ENCODE data around the gene TEDC2.
"Not testable (repeated sequence)": the region's sequence is repeated elsewhere in the genome, so short reads cannot be mapped to it uniquely, and the experiment has no call there.

The TEDC2 gene

DNA sequence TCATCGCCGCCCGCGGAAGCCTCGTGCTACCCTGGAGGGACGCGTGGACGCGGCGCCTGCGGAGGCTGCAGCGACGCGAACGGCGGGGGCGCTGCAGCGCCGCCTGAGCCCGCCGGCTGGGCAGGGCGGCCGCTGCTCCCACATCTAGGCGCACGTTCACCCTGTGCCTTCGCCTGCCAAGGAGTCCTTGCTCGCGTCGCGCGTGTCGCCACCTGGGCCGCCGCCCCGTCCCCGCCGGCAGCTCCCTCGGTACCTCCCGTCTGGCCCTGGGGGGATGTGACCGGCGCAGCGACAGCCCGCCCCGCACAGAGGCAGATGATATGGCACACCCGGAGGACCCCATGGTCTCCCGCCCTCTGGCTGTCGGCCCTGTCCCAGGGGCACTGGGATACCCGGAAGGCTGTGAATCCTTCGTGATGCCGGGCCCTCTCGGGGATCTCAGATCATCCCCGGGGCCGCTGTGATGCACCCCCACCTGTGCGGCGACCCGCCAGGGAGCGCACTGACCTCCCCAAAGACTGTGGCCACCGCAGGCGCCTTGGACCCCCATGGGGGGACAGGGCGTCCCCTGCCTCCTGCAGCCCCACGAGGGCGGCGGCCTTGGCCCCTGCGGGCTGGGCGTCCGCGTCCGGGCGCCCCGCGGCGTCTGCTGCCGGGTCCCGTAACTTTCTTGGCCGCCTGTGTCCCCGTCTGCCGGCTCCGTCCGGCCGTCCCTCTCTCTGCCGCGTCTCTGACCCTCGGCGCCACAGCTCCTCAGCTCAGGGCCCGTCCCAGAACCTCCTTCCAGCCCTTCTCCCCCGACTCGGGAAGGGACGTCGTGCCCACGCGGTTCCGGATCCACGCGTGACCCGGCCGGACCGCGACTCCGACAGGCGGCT is 14.3 kb downstream of the TEDC2 start:
- H3K4me3 ChIP-seq (ENCODE audit: low read depth in 1 of 2, low read length in 2 of 2) = peak overlapping the region; percentile 61 to 83
- H3K9ac ChIP-seq (ENCODE audit: low read length) = peak overlapping the region; percentile 33
- peaks cover 6% of the 10 kb centered on the region for H3K4me1 ChIP-seq (ENCODE audit: insufficient read depth, low read length)
- peak overlapping the region; percentile 78 for H3K27ac ChIP-seq (ENCODE audit: low read depth, low read length)
- H3K27me3 ChIP-seq (ENCODE audit: control insufficient read depth in 1 of 2, insufficient read depth in 2 of 2, low read length in 2 of 2) = peaks cover 16 to 44% of the 10 kb centered on the region in 2 donors
- H3K9me3 ChIP-seq (ENCODE audit: low read length) = no peaks in the 10 kb centered on the region
- H3K36me3 ChIP-seq (ENCODE audit: insufficient read depth, low read length) = no peaks in the 10 kb centered on the region

GRCh38 chr16:2474877-2475412 is 15.0 kb downstream of the TEDC2 start, which contains the start of gene TBC1D24:
TSS of gene TBC1D24 (plus strand) at chr16:2475127. CDS start at chr16:2496149, 21,022 bp downstream.
- Histone ChIP-seq H3K4me1 (ENCODE audit: insufficient read depth, low read length) (peaks cover 6% of the 10 kb centered on the region), H3K4me3 (ENCODE audit: low read depth in 1 of 2, low read length in 2 of 2) (peak within 1 kb of the TSS; percentile 61 to 83), H3K36me3 (ENCODE audit: insufficient read depth, low read length) (no peaks in the 10 kb centered on the region), H3K27me3 (ENCODE audit: control insufficient read depth in 1 of 2, insufficient read depth in 2 of 2, low read length in 2 of 2) (peaks cover 9 to 37% of the 10 kb centered on the region in 2 donors), H3K27ac (ENCODE audit: low read depth, low read length) (peak within 1 kb of the TSS; percentile 78), H3K9ac (ENCODE audit: low read length) (peak within 1 kb of the TSS; percentile 33), H3K9me3 (ENCODE audit: low read length) (no peaks in the 10 kb centered on the region)

GRCh38 chr16:2475413-2476344 is 15.8 kb downstream of the TEDC2 start:
- H3K4me1 ChIP-seq (ENCODE audit: insufficient read depth, low read length) = peaks cover 6% of the 10 kb centered on the region
- peaks cover 2 to 30% of the 10 kb centered on the region in 2 donors for H3K27me3 ChIP-seq (ENCODE audit: control insufficient read depth in 1 of 2, insufficient read depth in 2 of 2, low read length in 2 of 2)
- H3K27ac ChIP-seq (ENCODE audit: low read depth, low read length) = peak overlapping the region; percentile 12
- H3K9ac ChIP-seq (ENCODE audit: low read length) = no peak overlapping the region
- peak overlapping the region; percentile 52 to 55 for H3K4me3 ChIP-seq (ENCODE audit: low read depth in 1 of 2, low read length in 2 of 2)
- H3K9me3 ChIP-seq (ENCODE audit: low read length) = no peaks in the 10 kb centered on the region
- H3K36me3 ChIP-seq (ENCODE audit: insufficient read depth, low read length) = no peaks in the 10 kb centered on the region

DNA sequence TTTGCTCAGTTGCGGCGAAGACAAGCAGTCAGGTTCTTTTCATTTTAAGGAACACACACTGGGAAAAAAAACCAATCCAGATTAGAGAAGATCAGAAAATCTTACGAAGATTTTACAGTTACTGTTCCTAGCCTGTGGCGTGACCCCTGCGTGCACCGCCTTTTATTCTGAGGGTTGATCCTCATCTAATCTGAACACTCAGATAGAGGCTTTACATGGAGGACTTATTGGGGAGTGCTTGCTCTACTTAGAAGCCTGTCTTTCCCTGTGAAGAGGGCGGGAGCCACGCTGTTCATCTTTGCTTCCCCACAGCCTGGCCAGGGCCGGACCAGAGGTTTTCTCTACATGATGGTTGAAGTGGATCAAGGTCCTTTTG is 16.4 kb downstream of the TEDC2 start:
- Histone ChIP-seq H3K36me3 (ENCODE audit: insufficient read depth, low read length) (no peaks in the 10 kb centered on the region), H3K27me3 (ENCODE audit: control insufficient read depth in 1 of 2, insufficient read depth in 2 of 2, low read length in 2 of 2) (peaks cover 0 to 23% of the 10 kb centered on the region in 2 donors), H3K9ac (ENCODE audit: low read length) (no peak overlapping the region), H3K4me3 (ENCODE audit: low read depth in 1 of 2, low read length in 2 of 2) (no peak overlapping the region), H3K27ac (ENCODE audit: low read depth, low read length) (no peak overlapping the region), H3K4me1 (ENCODE audit: insufficient read depth, low read length) (peaks cover 6% of the 10 kb centered on the region), H3K9me3 (ENCODE audit: low read length) (no peaks in the 10 kb centered on the region)

DNA sequence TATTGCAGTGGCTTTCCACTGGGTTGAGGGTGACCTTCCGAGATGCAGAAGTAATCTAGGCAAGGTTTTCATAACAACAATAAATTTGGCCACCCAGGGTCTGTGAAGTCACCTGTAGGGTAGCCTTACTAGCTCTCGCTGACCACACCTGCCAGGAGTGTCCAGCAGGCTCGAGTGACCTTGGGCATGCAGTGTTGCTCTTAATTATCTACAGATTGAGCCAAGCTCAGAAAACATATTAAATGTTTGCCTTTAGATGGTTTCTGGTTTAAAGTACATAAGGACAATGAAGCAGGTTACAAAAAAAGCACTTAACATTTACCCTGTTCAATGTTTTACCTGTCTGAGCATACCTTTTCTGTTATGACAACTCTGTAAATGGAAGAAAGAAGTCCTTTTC is 16.8 kb downstream of the TEDC2 start:
- Histone ChIP-seq H3K9me3 (ENCODE audit: low read length) (no peaks in the 10 kb centered on the region), H3K9ac (ENCODE audit: low read length) (no peak overlapping the region), H3K4me1 (ENCODE audit: insufficient read depth, low read length) (peaks cover 6% of the 10 kb centered on the region), H3K27ac (ENCODE audit: low read depth, low read length) (no peak overlapping the region), H3K4me3 (ENCODE audit: low read depth in 1 of 2, low read length in 2 of 2) (no peak overlapping the region), H3K36me3 (ENCODE audit: insufficient read depth, low read length) (no peaks in the 10 kb centered on the region), H3K27me3 (ENCODE audit: control insufficient read depth in 1 of 2, insufficient read depth in 2 of 2, low read length in 2 of 2) (peaks cover 0 to 19% of the 10 kb centered on the region in 2 donors)

GRCh38 chr16:2477327-2477726 is 17.4 kb downstream of the TEDC2 start:
- no peaks in the 10 kb centered on the region for H3K9me3 ChIP-seq (ENCODE audit: low read length)
- no peak overlapping the region for H3K4me3 ChIP-seq (ENCODE audit: low read depth in 1 of 2, low read length in 2 of 2)
- peaks cover 0 to 13% of the 10 kb centered on the region in 2 donors for H3K27me3 ChIP-seq (ENCODE audit: control insufficient read depth in 1 of 2, insufficient read depth in 2 of 2, low read length in 2 of 2)
- H3K27ac ChIP-seq (ENCODE audit: low read depth, low read length) = no peak overlapping the region
- no peaks in the 10 kb centered on the region for H3K36me3 ChIP-seq (ENCODE audit: insufficient read depth, low read length)
- no peak overlapping the region for H3K9ac ChIP-seq (ENCODE audit: low read length)
- peaks cover 10% of the 10 kb centered on the region for H3K4me1 ChIP-seq (ENCODE audit: insufficient read depth, low read length)

DNA sequence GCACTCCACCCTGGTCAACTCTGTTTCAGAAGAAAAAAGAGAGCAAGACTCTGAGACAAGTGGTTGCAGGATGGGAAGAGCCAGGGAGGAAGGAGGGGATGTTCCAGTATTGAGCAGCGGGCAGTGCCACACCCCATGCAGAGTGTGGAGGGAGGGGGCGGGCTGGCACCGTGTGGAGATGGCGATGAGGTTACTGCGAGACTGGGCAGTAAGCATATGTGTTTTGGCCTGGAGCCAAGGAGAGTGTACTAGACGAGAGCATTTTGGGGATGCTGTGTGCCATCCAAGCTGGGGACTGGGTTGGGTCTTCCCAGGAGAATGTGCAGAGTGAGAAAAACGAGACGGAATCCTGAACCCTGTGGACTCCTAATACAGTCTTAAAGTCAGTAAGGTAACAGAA is 18.4 kb downstream of the TEDC2 start:
- no peak overlapping the region for H3K4me3 ChIP-seq (ENCODE audit: low read depth in 1 of 2, low read length in 2 of 2)
- peaks cover 19% of the 10 kb centered on the region for H3K4me1 ChIP-seq (ENCODE audit: insufficient read depth, low read length)
- H3K36me3 ChIP-seq (ENCODE audit: insufficient read depth, low read length) = no peaks in the 10 kb centered on the region
- H3K27ac ChIP-seq (ENCODE audit: low read depth, low read length) = no peak overlapping the region
- no peaks in the 10 kb centered on the region for H3K9me3 ChIP-seq (ENCODE audit: low read length)
- no peak overlapping the region for H3K9ac ChIP-seq (ENCODE audit: low read length)
- H3K27me3 ChIP-seq (ENCODE audit: control insufficient read depth in 1 of 2, insufficient read depth in 2 of 2, low read length in 2 of 2) = peaks cover 0 to 4% of the 10 kb centered on the region in 2 donors

DNA sequence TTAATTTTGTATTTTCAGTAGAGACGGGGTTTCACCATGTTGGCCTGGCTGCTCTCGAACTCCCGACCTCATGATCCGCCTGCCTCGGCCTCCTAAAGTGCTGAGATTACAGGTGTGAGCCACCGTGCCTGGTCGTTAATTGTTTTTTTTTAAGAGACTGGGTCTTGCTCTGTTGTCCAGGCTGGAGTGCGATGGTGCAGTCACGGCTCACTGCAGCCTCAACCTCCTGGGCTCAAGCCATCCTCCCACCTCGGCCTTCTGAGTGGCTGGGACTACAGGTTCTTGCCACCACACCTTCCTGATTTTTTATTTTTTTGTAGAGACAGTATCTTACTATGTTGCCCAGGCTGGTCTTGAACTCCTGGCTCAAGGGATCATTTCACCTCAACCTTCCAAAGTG is 20.1 kb downstream of the TEDC2 start:
- H3K4me1 ChIP-seq (ENCODE audit: insufficient read depth, low read length) = peaks cover 31% of the 10 kb centered on the region

GRCh38 chr16:2480948-2481347 is 21.0 kb downstream of the TEDC2 start:
- Histone ChIP-seq H3K9ac (ENCODE audit: low read length) (no peak overlapping the region), H3K4me3 (ENCODE audit: low read depth in 1 of 2, low read length in 2 of 2) (no peak overlapping the region), H3K36me3 (ENCODE audit: insufficient read depth, low read length) (no peaks in the 10 kb centered on the region), H3K27me3 (ENCODE audit: control insufficient read depth in 1 of 2, insufficient read depth in 2 of 2, low read length in 2 of 2) (no peaks in the 10 kb centered on the region), H3K9me3 (ENCODE audit: low read length) (no peaks in the 10 kb centered on the region), H3K27ac (ENCODE audit: low read depth, low read length) (no peak overlapping the region), H3K4me1 (ENCODE audit: insufficient read depth, low read length) (peaks cover 28% of the 10 kb centered on the region)

More for the DNA sequence above, 20.1 kb downstream of the TEDC2 start:
- H3K9ac ChIP-seq (ENCODE audit: low read length); H3K4me3 ChIP-seq (ENCODE audit: low read depth in 1 of 2, low read length in 2 of 2); H3K27ac ChIP-seq (ENCODE audit: low read depth, low read length); H3K36me3 ChIP-seq (ENCODE audit: insufficient read depth, low read length); H3K27me3 ChIP-seq (ENCODE audit: control insufficient read depth in 1 of 2, insufficient read depth in 2 of 2, low read length in 2 of 2); H3K9me3 ChIP-seq (ENCODE audit: low read length): not testable (repeated sequence)

DNA sequence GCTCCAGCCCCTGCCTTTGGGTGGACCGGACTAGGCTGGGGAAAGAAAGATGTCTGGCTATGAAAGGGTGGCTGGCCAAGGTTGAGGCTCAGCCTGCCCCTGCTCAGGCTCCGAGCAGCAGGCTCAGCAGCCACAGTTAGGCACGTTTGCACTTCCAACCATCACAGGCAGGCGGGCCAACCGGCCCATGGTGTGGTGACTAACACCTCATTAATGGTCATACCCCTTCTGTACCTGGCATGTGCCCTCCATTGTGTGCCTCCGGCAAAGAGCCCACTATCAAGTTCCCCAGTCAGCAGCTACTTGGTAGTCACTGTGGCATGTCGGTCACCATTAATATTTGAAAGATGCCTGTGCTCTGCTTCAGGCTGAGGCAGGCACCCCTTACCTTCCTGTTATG is 21.8 kb downstream of the TEDC2 start:
- peaks cover 25% of the 10 kb centered on the region for H3K4me1 ChIP-seq (ENCODE audit: insufficient read depth, low read length)
- no peak overlapping the region for H3K4me3 ChIP-seq (ENCODE audit: low read depth in 1 of 2, low read length in 2 of 2)
- no peaks in the 10 kb centered on the region for H3K36me3 ChIP-seq (ENCODE audit: insufficient read depth, low read length)
- H3K9ac ChIP-seq (ENCODE audit: low read length) = peak overlapping the region; percentile 76
- H3K9me3 ChIP-seq (ENCODE audit: low read length) = no peaks in the 10 kb centered on the region
- H3K27ac ChIP-seq (ENCODE audit: low read depth, low read length) = no peak overlapping the region
- no peaks in the 10 kb centered on the region for H3K27me3 ChIP-seq (ENCODE audit: control insufficient read depth in 1 of 2, insufficient read depth in 2 of 2, low read length in 2 of 2)

- peak overlapping the region; percentile 29 to 45 for H3K4me3 ChIP-seq (ENCODE audit: low read depth in 1 of 2, low read length in 2 of 2)
Measured at GRCh38 chr16:2482249-2482648, 22.3 kb downstream of the TEDC2 start.

More at GRCh38 chr16:2482249-2482648, 22.3 kb downstream of the TEDC2 start:
- Histone ChIP-seq H3K27ac (ENCODE audit: low read depth, low read length) (peak overlapping the region; percentile 85), H3K9me3 (ENCODE audit: low read length) (no peaks in the 10 kb centered on the region), H3K36me3 (ENCODE audit: insufficient read depth, low read length) (no peaks in the 10 kb centered on the region), H3K9ac (ENCODE audit: low read length) (peak overlapping the region; percentile 76), H3K4me1 (ENCODE audit: insufficient read depth, low read length) (peaks cover 25% of the 10 kb centered on the region), H3K27me3 (ENCODE audit: control insufficient read depth in 1 of 2, insufficient read depth in 2 of 2, low read length in 2 of 2) (no peaks in the 10 kb centered on the region)
